ENCODE data around the gene SYCP3.

Gene SYCP3

GRCh38 chr12:101680647-101681046, 58.6 kb downstream of the SYCP3 start:
- DNase-seq = no peak

GRCh38 chr12:101680240-101680639, 59.0 kb downstream of the SYCP3 start:
- peak in 1 of 56 donors; percentile 13 for DNase-seq
